SH-SY5Y (cell line): ENCODE measurements around the gene OR52M1.

Experiments used
- GATA2 ChIP-seq: IDR thresholded peaks from 2 replicates; pipeline ENCODE4 v1.6.1; 2011; ENCODE audit warnings: mild to moderate bottlenecking, low read depth, low read length
- GATA3 ChIP-seq: IDR thresholded peaks from 2 replicates; pipeline ENCODE4 v1.6.1; 2011; ENCODE audit warnings: low read depth, mild to moderate bottlenecking, low read length, moderate library complexity

GRCh38 chr11:4547416-4547815 lies 2.4 kb downstream of the OR52M1 start:
- no peak for TF ChIP-seq GATA2
- TF ChIP-seq GATA3, result no peak
